Endothelial cell of umbilical vein (primary cell): ENCODE measurements around the gene TPPP2.

Experiments used
- CTCF ChIP-seq, 2 donors: IDR thresholded peaks; 1 replicate in 1 of 2; 2 replicates in 1 of 2; pipeline ENCODE4 v1.5.1; 2011; ENCODE audit warnings: low read length in 2 of 2, mild to moderate bottlenecking in 2 of 2, moderate library complexity in 2 of 2, control low read depth in 1 of 2, inconsistent platforms in 1 of 2, low read depth in 1 of 2; ENCODE audit not compliant: insufficient read depth in 1 of 2; ENCODE audit errors: extremely low read depth in 1 of 2
- EZH2 ChIP-seq: IDR thresholded peaks from 2 replicates; pipeline ENCODE4 v1.6.1; 2012; ENCODE audit warnings: borderline replicate concordance, low read depth, mild to moderate bottlenecking, moderate library complexity, low read length, inconsistent platforms; ENCODE audit not compliant: severe bottlenecking
- FOS ChIP-seq: IDR thresholded peaks from 2 replicates; pipeline ENCODE4 v1.6.1; 2011; ENCODE audit warnings: mild to moderate bottlenecking, low read length, moderate library complexity, borderline replicate concordance; ENCODE audit not compliant: insufficient read depth
- POLR2A ChIP-seq: IDR thresholded peaks from 2 replicates; pipeline ENCODE4 v1.6.1; 2012; ENCODE audit warnings: low read depth, mild to moderate bottlenecking, control low read depth, low read length

- TF ChIP-seq CTCF (IDR thresholded peaks at IDR 0.05; ENCODE audit: extremely low read depth in 1 of 2, insufficient read depth in 1 of 2, low read depth in 1 of 2, low read length in 2 of 2) (no peak), EZH2 (no peak), POLR2A (no peak), FOS (no peak)
Observed at GRCh38 chr14:21032326-21033132, 2.5 kb downstream of the TPPP2 start.
